Activated naive CD4-positive, alpha-beta T cell treated with anti-CD3 and anti-CD28 coated beads, Interleukin-2, amount 50 U/mL, for 72 hours (primary cell): Measurements from ENCODE around the gene USP17L29. TPM values are rescaled to one million over a fixed set of nuclear protein-coding genes. Genes with fewer than 3 reads are reported as not detected.
"Not testable (repeated sequence)": the region's sequence is repeated elsewhere in the genome, so short reads cannot be mapped to it uniquely, and the experiment has no call there.

Source experiments
- ATAC-seq, 2 donors: fragments of 150-1000 bp; cut with Tn5 transposase; 2 replicates each; pipeline ENCODE4 v1.10.0; 2021; ENCODE audit warnings: mild to moderate bottlenecking in 2 of 2, moderate library complexity in 2 of 2
- DNase-seq, 2 donors: peaks; one replicate each; pipeline ENCODE4 v3.0.0; 2021 to 2022; ENCODE audit warnings: low spot score in 2 of 2
- H3K27ac Mint-ChIP-seq, 2 donors: one replicate each; pipeline ENCODE4 v1.8.0; 2022; ENCODE audit warnings: mild to moderate bottlenecking in 2 of 2, mixed read lengths in 2 of 2
- H3K36me3 Mint-ChIP-seq, 2 donors: one replicate each; pipeline ENCODE4 v1.8.0; 2022; ENCODE audit warnings: mixed read lengths in 2 of 2
- H3K9me3 Mint-ChIP-seq, 2 donors: one replicate each; pipeline ENCODE4 v1.8.0; 2022; ENCODE audit warnings: mixed read lengths in 2 of 2
- total RNA-seq, 2 donors: library from RNA; stranded (reverse); gene quantifications; one replicate each; pipeline ENCODE4 v1.2.3, GENCODE V29; 2022

USP17L29 gene, protein sequence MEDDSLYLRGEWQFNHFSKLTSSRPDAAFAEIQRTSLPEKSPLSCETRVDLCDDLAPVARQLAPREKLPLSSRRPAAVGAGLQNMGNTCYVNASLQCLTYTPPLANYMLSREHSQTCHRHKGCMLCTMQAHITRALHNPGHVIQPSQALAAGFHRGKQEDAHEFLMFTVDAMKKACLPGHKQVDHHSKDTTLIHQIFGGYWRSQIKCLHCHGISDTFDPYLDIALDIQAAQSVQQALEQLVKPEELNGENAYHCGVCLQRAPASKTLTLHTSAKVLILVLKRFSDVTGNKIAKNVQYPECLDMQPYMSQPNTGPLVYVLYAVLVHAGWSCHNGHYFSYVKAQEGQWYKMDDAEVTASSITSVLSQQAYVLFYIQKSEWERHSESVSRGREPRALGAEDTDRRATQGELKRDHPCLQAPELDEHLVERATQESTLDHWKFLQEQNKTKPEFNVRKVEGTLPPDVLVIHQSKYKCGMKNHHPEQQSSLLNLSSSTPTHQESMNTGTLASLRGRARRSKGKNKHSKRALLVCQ
- total RNA-seq: not detected

DNA sequence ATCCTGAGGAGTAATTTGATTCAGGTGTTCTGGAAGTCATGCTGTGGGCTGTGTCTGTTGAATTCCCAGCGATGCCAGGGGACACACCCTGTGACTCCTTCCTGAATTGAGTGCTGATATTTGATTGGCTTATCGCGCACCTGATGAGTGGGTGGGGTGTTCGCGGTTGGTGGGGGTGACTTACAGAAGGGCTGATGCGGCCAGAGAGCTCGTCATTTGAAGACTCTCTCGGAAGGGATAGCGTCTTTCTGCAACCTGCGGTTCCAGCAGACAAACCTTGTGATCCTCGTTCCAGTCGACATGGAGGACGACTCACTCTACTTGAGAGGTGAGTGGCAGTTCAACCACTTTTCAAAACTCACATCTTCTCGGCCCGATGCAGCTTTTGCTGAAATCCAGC lies at the start of gene USP17L29:
USP17L29 (plus strand) TSS at position 301 of the 400 bp plus-strand sequence; CDS start at position 301, 0 bp downstream.
- not testable (repeated sequence) for H3K36me3 Mint-ChIP-seq, H3K27ac Mint-ChIP-seq, DNase-seq, ATAC-seq, H3K9me3 Mint-ChIP-seq

DNA sequence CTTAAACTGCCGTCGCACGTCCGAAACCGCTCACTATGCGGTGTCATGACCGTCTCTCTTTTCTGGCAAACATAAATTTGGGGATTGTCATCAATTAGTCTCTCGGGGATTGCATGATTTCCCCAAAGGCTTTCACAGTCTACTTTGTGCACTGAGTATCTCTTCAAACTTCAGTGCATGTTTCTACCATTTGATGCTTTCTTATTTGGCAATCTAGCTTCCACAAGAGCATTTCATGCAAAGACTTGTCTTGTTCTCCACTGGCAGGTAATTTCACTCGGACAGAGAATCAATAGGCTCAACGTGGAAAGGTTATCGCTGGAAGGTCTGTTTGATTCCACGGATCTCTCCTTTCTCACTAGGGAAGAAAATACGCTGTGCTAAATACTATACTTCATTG lies 29.2 kb upstream of the USP17L29 start:
- H3K9me3 Mint-ChIP-seq, H3K27ac Mint-ChIP-seq, DNase-seq, ATAC-seq, H3K36me3 Mint-ChIP-seq: not testable (repeated sequence)

DNA sequence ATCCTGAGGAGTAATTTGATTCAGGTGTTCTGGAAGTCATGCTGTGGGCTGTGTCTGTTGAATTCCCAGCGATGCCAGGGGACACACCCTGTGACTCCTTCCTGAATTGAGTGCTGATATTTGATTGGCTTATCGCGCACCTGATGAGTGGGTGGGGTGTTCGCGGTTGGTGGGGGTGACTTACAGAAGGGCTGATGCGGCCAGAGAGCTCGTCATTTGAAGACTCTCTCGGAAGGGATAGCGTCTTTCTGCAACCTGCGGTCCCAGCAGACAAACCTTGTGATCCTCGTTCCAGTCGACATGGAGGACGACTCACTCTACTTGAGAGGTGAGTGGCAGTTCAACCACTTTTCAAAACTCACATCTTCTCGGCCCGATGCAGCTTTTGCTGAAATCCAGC lies 28.6 kb upstream of the USP17L29 start, which contains the start of gene USP17L24:
USP17L24 (plus strand) TSS at position 301 of the 400 bp plus-strand sequence; CDS start at position 301, 0 bp downstream.
- not testable (repeated sequence) for H3K36me3 Mint-ChIP-seq, H3K9me3 Mint-ChIP-seq, DNase-seq, ATAC-seq, H3K27ac Mint-ChIP-seq

DNA sequence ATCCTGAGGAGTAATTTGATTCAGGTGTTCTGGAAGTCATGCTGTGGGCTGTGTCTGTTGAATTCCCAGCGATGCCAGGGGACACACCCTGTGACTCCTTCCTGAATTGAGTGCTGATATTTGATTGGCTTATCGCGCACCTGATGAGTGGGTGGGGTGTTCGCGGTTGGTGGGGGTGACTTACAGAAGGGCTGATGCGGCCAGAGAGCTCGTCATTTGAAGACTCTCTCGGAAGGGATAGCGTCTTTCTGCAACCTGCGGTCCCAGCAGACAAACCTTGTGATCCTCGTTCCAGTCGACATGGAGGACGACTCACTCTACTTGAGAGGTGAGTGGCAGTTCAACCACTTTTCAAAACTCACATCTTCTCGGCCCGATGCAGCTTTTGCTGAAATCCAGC lies 23.8 kb upstream of the USP17L29 start, which contains the start of gene USP17L25:
USP17L25 (plus strand) TSS at position 301 of the 400 bp plus-strand sequence; CDS start at position 301, 0 bp downstream.
- not testable (repeated sequence) for H3K36me3 Mint-ChIP-seq, H3K27ac Mint-ChIP-seq, H3K9me3 Mint-ChIP-seq, DNase-seq, ATAC-seq

DNA sequence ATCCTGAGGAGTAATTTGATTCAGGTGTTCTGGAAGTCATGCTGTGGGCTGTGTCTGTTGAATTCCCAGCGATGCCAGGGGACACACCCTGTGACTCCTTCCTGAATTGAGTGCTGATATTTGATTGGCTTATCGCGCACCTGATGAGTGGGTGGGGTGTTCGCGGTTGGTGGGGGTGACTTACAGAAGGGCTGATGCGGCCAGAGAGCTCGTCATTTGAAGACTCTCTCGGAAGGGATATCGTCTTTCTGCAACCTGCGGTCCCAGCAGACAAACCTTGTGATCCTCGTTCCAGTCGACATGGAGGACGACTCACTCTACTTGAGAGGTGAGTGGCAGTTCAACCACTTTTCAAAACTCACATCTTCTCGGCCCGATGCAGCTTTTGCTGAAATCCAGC lies 19.1 kb upstream of the USP17L29 start, which contains the start of gene USP17L26:
USP17L26 (plus strand) TSS at position 301 of the 400 bp plus-strand sequence; CDS start at position 301, 0 bp downstream.
- not testable (repeated sequence) for DNase-seq, H3K36me3 Mint-ChIP-seq, H3K9me3 Mint-ChIP-seq, H3K27ac Mint-ChIP-seq, ATAC-seq

DNA sequence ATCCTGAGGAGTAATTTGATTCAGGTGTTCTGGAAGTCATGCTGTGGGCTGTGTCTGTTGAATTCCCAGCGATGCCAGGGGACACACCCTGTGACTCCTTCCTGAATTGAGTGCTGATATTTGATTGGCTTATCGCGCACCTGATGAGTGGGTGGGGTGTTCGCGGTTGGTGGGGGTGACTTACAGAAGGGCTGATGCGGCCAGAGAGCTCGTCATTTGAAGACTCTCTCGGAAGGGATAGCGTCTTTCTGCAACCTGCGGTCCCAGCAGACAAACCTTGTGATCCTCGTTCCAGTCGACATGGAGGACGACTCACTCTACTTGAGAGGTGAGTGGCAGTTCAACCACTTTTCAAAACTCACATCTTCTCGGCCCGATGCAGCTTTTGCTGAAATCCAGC lies 14.3 kb upstream of the USP17L29 start, which contains the start of gene USP17L5:
USP17L5 (plus strand) TSS at position 301 of the 400 bp plus-strand sequence; CDS start at position 301, 0 bp downstream.
- DNase-seq, H3K27ac Mint-ChIP-seq, ATAC-seq, H3K36me3 Mint-ChIP-seq, H3K9me3 Mint-ChIP-seq: not testable (repeated sequence)

DNA sequence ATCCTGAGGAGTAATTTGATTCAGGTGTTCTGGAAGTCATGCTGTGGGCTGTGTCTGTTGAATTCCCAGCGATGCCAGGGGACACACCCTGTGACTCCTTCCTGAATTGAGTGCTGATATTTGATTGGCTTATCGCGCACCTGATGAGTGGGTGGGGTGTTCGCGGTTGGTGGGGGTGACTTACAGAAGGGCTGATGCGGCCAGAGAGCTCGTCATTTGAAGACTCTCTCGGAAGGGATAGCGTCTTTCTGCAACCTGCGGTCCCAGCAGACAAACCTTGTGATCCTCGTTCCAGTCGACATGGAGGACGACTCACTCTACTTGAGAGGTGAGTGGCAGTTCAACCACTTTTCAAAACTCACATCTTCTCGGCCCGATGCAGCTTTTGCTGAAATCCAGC lies 9.6 kb upstream of the USP17L29 start, which contains the start of gene USP17L27:
USP17L27 (plus strand) TSS at position 301 of the 400 bp plus-strand sequence; CDS start at position 301, 0 bp downstream.
- H3K36me3 Mint-ChIP-seq, H3K9me3 Mint-ChIP-seq, H3K27ac Mint-ChIP-seq, ATAC-seq, DNase-seq: not testable (repeated sequence)

DNA sequence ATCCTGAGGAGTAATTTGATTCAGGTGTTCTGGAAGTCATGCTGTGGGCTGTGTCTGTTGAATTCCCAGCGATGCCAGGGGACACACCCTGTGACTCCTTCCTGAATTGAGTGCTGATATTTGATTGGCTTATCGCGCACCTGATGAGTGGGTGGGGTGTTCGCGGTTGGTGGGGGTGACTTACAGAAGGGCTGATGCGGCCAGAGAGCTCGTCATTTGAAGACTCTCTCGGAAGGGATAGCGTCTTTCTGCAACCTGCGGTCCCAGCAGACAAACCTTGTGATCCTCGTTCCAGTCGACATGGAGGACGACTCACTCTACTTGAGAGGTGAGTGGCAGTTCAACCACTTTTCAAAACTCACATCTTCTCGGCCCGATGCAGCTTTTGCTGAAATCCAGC lies 4.8 kb upstream of the USP17L29 start, which contains the start of gene USP17L28:
USP17L28 (plus strand) TSS at position 301 of the 400 bp plus-strand sequence; CDS start at position 301, 0 bp downstream.
- ATAC-seq, DNase-seq, H3K27ac Mint-ChIP-seq, H3K9me3 Mint-ChIP-seq, H3K36me3 Mint-ChIP-seq: not testable (repeated sequence)

DNA sequence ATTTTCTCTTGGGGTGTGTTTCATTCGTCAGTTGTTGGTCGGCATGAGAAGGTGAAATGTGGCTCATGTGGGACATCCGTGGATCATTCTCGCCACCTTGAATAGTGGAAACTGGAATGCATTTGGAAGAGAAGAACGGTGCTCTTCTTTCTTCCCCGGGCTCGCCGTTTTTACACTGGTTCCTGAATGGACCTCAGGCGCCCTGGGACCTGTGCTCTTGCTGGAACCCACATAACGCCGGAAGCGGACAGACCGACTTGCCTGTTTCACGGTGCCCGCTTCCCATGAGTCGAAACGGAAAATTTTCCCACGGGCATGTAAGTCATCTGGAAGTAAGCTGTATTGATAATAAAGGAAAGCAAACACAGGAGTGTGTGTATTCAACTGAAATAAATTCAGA lies 2.6 kb upstream of the USP17L29 start:
- not testable (repeated sequence) for DNase-seq, H3K36me3 Mint-ChIP-seq, ATAC-seq, H3K9me3 Mint-ChIP-seq, H3K27ac Mint-ChIP-seq

DNA sequence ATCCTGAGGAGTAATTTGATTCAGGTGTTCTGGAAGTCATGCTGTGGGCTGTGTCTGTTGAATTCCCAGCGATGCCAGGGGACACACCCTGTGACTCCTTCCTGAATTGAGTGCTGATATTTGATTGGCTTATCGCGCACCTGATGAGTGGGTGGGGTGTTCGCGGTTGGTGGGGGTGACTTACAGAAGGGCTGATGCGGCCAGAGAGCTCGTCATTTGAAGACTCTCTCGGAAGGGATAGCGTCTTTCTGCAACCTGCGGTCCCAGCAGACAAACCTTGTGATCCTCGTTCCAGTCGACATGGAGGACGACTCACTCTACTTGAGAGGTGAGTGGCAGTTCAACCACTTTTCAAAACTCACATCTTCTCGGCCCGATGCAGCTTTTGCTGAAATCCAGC lies 9.4 kb downstream of the USP17L29 start, which contains the start of gene USP17L30:
USP17L30 (plus strand) TSS at position 301 of the 400 bp plus-strand sequence; CDS start at position 301, 0 bp downstream.
- not testable (repeated sequence) for H3K9me3 Mint-ChIP-seq, H3K27ac Mint-ChIP-seq, DNase-seq, ATAC-seq, H3K36me3 Mint-ChIP-seq

DNA sequence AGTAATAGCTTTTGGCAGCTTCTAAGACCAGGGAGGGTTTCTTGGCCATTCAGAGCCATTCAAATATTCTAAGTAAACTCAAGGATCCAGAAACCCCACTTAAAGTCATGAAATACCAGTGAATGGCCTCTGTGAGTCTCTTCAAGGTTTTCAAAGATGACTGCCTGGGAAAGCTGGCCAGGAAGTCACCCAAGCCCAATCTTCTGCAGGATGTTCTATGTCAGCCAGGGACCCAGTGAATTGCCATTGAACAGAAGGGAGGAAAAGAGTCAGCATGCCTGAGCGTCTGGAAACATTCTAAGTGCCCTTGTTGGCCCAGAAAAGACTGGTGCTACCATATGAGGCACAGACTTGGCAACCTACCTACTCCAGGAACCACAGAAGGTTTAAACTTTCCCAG lies 26.4 kb downstream of the USP17L29 start:
- ATAC-seq, H3K9me3 Mint-ChIP-seq, H3K27ac Mint-ChIP-seq, DNase-seq, H3K36me3 Mint-ChIP-seq: not testable (repeated sequence)

DNA sequence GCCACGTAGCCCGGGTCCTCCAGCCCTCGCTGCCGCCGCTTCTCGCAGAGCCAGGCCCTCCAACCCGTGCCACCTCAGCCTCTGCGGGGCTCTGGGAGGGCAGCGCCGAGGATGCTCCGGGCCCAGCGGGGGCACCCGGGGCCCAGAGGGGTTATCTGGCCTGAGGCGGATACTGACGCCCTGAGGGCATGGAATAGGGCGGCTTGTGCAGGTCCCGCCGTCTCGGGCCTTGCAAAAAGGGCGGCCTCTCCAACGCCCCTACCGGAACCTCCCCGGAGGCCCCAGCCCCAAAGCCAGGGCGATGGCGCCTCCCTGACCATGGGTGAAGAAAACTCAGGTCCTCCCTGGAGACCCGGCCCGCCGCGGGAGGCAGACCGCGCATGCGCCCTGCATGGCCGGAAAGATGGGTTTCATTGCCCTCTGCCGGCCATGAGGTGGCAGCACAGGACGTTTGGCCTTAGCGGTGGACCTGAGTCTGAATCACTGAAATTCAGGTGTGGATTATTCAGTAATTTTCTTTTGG lies 27.6 kb downstream of the USP17L29 start:
- peak overlapping the region in 1 of 2 donors; percentile 33 for H3K27ac Mint-ChIP-seq
- ATAC-seq: peak; percentile 33 to 56
- H3K9me3 Mint-ChIP-seq, H3K36me3 Mint-ChIP-seq: not testable (repeated sequence)
- DNase-seq: peak; percentile 57 to 78

DNA sequence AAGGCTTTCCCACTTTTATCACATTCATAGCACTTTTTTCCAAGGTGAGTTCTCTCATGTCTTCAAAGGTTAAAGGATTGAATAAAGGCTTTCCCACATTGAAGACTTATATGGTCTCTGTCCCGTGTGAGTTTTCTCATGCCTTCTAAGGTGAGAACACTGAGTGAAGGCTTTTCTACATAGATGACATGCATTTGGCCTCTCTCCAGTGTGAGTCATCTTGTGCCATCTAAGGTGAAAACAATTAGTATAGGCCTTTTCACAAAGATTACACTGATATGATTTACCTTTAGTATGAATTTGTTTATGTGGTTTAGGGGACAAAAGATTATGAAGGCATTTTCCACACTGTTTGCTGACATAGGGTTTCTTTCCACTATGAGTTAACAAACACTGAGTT lies 30.7 kb downstream of the USP17L29 start:
- ATAC-seq: no peak
- H3K9me3 Mint-ChIP-seq: no peaks in the 10 kb centered on the region

DNA sequence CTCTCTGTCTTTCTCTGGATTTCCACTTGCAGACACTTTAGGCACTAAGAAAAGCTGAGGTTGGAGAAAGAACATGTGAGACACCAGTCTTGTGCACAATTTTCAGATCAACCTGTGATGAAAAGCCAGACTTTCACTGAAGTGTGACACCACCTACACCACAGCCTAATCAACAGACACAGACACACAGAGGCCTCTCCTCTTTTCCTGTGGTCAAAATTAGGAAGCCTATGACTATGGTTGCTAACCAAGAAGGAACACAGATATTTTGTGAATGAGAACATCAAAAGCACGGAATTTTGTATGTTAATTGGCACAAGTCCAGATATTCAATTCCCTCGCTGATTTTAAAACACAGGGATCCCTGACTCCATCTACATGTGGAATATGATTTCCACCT lies 35.6 kb downstream of the USP17L29 start:
- DNase-seq, H3K9me3 Mint-ChIP-seq, H3K36me3 Mint-ChIP-seq, H3K27ac Mint-ChIP-seq, ATAC-seq: not testable (repeated sequence)

More for the DNA sequence above, 30.7 kb downstream of the USP17L29 start:
- no peaks in the 10 kb centered on the region for H3K36me3 Mint-ChIP-seq
- no peak for DNase-seq
- H3K27ac Mint-ChIP-seq: no peak overlapping the region
